Lower leg skin (tissue), 3 donors: ENCODE measurements around the gene CAMKV.

ENCODE experiments used
- CTCF ChIP-seq, 3 donors: fragments of 450-650 bp; IDR thresholded peaks; one replicate each; pipeline ENCODE4 v1.5.1; 2016; ENCODE audit warnings: antibody characterized with exemption in 3 of 3, mild to moderate bottlenecking in 3 of 3, moderate library complexity in 2 of 3
- POLR2A ChIP-seq, 2 donors: fragments of 450-650 bp; IDR thresholded peaks; one replicate each; pipeline ENCODE4 v1.6.1; 2016 to 2017; ENCODE audit warnings: antibody characterized with exemption in 2 of 2, mild to moderate bottlenecking in 1 of 2, moderate library complexity in 1 of 2

DNA sequence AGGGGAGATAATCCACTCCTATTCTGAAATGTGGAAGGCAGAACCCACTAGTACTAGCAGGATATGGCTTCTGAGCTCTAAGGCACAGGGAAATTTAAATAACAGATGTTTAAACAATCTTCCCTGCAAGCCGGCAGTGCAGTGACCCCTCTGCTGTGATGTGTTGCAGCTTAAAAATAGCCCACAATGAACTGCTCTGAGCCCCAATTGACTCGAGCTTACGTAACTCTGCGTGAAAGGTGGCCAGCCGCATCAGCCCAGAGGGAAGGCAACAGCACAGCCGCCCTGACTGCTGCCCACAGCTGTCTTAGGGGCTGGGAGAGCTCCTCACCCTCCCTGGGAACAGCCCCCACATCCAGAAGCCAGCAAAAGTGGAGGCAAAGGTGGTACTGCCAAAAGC is 12.5 kb upstream of the CAMKV start:
- no peak for TF ChIP-seq CTCF (IDR thresholded peaks at IDR 0.05)
- no peak for TF ChIP-seq POLR2A (IDR thresholded peaks at IDR 0.05)
